ENCODE results near the gene SPTB.

Gene SPTB

GRCh38 chr14:64709126-64709525, 170.6 kb downstream of the SPTB start:
- no peak for TF ChIP-seq CTCF (IDR thresholded peaks at IDR 0.05; ENCODE audit: borderline replicate concordance, insufficient read depth, low read depth, low read length)
- no peak overlapping the region for H3K4me3 ChIP-seq (ENCODE audit: low read depth, low read length)

- H3K4me3 ChIP-seq (ENCODE audit: low read depth, low read length): no peak overlapping the region
- TF ChIP-seq CTCF (IDR thresholded peaks at IDR 0.05; ENCODE audit: borderline replicate concordance, insufficient read depth, low read depth, low read length): no peak
These were observed 171.3 kb downstream of the SPTB start for GRCh38 chr14:64708148-64709004.

- no peak for TF ChIP-seq CTCF (IDR thresholded peaks at IDR 0.05; ENCODE audit: borderline replicate concordance, insufficient read depth, low read depth, low read length)
- no peak overlapping the region for H3K4me3 ChIP-seq (ENCODE audit: low read depth, low read length)
These were observed 172.0 kb downstream of the SPTB start for GRCh38 chr14:64707661-64708060.

- no peak for TF ChIP-seq CTCF (IDR thresholded peaks at IDR 0.05; ENCODE audit: borderline replicate concordance, insufficient read depth, low read depth, low read length)
- no peak overlapping the region for H3K4me3 ChIP-seq (ENCODE audit: low read depth, low read length)
These were observed 173.0 kb downstream of the SPTB start for GRCh38 chr14:64706593-64707193.

- H3K4me3 ChIP-seq (ENCODE audit: low read depth, low read length): no peak overlapping the region
- TF ChIP-seq CTCF (IDR thresholded peaks at IDR 0.05; ENCODE audit: borderline replicate concordance, insufficient read depth, low read depth, low read length): no peak
These were observed 173.6 kb downstream of the SPTB start for GRCh38 chr14:64706119-64706592.

- no peak overlapping the region for H3K4me3 ChIP-seq (ENCODE audit: low read depth, low read length)
- TF ChIP-seq CTCF (IDR thresholded peaks at IDR 0.05; ENCODE audit: borderline replicate concordance, insufficient read depth, low read depth, low read length): no peak
These were observed 174.2 kb downstream of the SPTB start for GRCh38 chr14:64705381-64706118.

All from GM12875 (cell line).